HEK293 (cell line): Measurements from ENCODE around the gene POLD1.

Experiments
- CTCF ChIA-PET: fragments of 350-600 bp; formaldehyde crosslinking; extraction: SDS; loops from one replicate; lab custom pipeline; 2021; ENCODE audit warnings: antibody characterized with exemption; lab: Yijun Ruan, JAX
- POLR2A ChIA-PET: fragments of 300-600 bp; formaldehyde crosslinking; extraction: SDS; loops from one replicate; lab custom pipeline; 2020; ENCODE audit warnings: antibody characterized with exemption, inconsistent platforms; lab: Yijun Ruan, JAX
- H3K27ac ChIP-seq: fragments of 200-500 bp; sonication (Bioruptor generic); 2 replicates; pipeline ENCODE4 v1.5.1; 2014; ENCODE audit warnings: low read depth, low read length, control low read depth, inconsistent platforms; ENCODE audit errors: extremely low read depth
- H3K36me3 ChIP-seq, 2 experiments: fragments of 200-500 bp in 1 of 2; sonication (Bioruptor generic) in 1 of 2; 1 replicate in 1 of 2; 2 replicates in 1 of 2; pipeline ENCODE4 v1.5.1; 2014 to 2017; ENCODE audit warnings: inconsistent platforms in 2 of 2, low read length in 2 of 2; ENCODE audit not compliant: control insufficient read depth in 2 of 2, insufficient read depth in 1 of 2
- H3K4me1 ChIP-seq: fragments of 200-500 bp; sonication (Bioruptor generic); 2 replicates; pipeline ENCODE4 v1.5.1; 2014; ENCODE audit warnings: mild to moderate bottlenecking, low read length, inconsistent platforms; ENCODE audit not compliant: control insufficient read depth, insufficient read depth
- H3K4me3 ChIP-seq: 2 replicates; pipeline ENCODE4 v1.5.1; 2011; ENCODE audit warnings: low read depth, mild to moderate bottlenecking, control low read depth, low read length, moderate library complexity
- H3K9me3 ChIP-seq: fragments of 200-500 bp; sonication (Bioruptor generic); 2 replicates; pipeline ENCODE4 v1.5.1; 2014; ENCODE audit warnings: low read depth, low read length, inconsistent platforms; ENCODE audit not compliant: control insufficient read depth, insufficient read depth
- KLF10 ChIP-seq: fragments of 450-650 bp; IDR thresholded peaks from 2 replicates; pipeline ENCODE4 v1.5.1; 2018; ENCODE audit warnings: missing biosample characterization, mild to moderate bottlenecking, missing genetic modification characterization
- MYNN ChIP-seq: fragments of 450-650 bp; formaldehyde crosslinking; IDR thresholded peaks from 2 replicates; pipeline ENCODE4 v1.5.1; 2016; ENCODE audit warnings: missing biosample characterization, missing genetic modification characterization, borderline replicate concordance
- PRDM10 ChIP-seq: fragments of 450-650 bp; formaldehyde crosslinking; IDR thresholded peaks from 2 replicates; pipeline ENCODE4 v1.5.1; 2016; ENCODE audit warnings: missing biosample characterization, missing genetic modification characterization
- PRDM2 ChIP-seq: fragments of 450-650 bp; formaldehyde crosslinking; IDR thresholded peaks from 2 replicates; pipeline ENCODE4 v1.5.1; 2016; ENCODE audit warnings: missing biosample characterization, missing genetic modification characterization, borderline replicate concordance
- ZBTB48 ChIP-seq: fragments of 450-650 bp; formaldehyde crosslinking; IDR thresholded peaks from 2 replicates; pipeline ENCODE4 v1.5.1; 2016; ENCODE audit warnings: missing biosample characterization, missing genetic modification characterization
- ZBTB8A ChIP-seq: fragments of 450-650 bp; formaldehyde crosslinking; IDR thresholded peaks from 2 replicates; pipeline ENCODE4 v1.5.1; 2016; ENCODE audit warnings: missing biosample characterization, missing genetic modification characterization
- ZFP69B ChIP-seq: fragments of 450-650 bp; formaldehyde crosslinking; IDR thresholded peaks from 2 replicates; pipeline ENCODE4 v1.5.1; 2016; ENCODE audit warnings: missing biosample characterization, missing genetic modification characterization
- ZNF121 ChIP-seq: fragments of 450-650 bp; formaldehyde crosslinking; IDR thresholded peaks from 2 replicates; pipeline ENCODE4 v1.5.1; 2016; ENCODE audit warnings: missing biosample characterization, missing genetic modification characterization
- ZNF132 ChIP-seq: fragments of 450-650 bp; formaldehyde crosslinking; IDR thresholded peaks from 2 replicates; pipeline ENCODE4 v1.5.1; 2017; ENCODE audit warnings: missing biosample characterization, missing genetic modification characterization, borderline replicate concordance
- ZNF311 ChIP-seq: fragments of 450-650 bp; formaldehyde crosslinking; IDR thresholded peaks from 2 replicates; pipeline ENCODE4 v1.5.1; 2017; ENCODE audit warnings: missing biosample characterization, missing genetic modification characterization, borderline replicate concordance
- ZNF324 ChIP-seq: fragments of 450-650 bp; formaldehyde crosslinking; IDR thresholded peaks from 2 replicates; pipeline ENCODE4 v1.5.1; 2016; ENCODE audit warnings: missing biosample characterization, missing genetic modification characterization
- ZNF335 ChIP-seq: fragments of 450-650 bp; formaldehyde crosslinking; conservative IDR thresholded peaks from 2 replicates; pipeline ENCODE4 v1.5.1; 2016; ENCODE audit warnings: missing biosample characterization, missing genetic modification characterization
- ZNF350 ChIP-seq: fragments of 450-650 bp; formaldehyde crosslinking; IDR thresholded peaks from 2 replicates; pipeline ENCODE4 v1.5.0; 2017; ENCODE audit warnings: missing biosample characterization, mild to moderate bottlenecking, missing genetic modification characterization
- ZNF449 ChIP-seq: fragments of 450-650 bp; formaldehyde crosslinking; IDR thresholded peaks from 2 replicates; pipeline ENCODE4 v1.5.1; 2017; ENCODE audit warnings: missing biosample characterization, mild to moderate bottlenecking, missing genetic modification characterization, moderate library complexity
- ZNF473 ChIP-seq: fragments of 450-650 bp; formaldehyde crosslinking; IDR thresholded peaks from 2 replicates; pipeline ENCODE4 v1.5.1; 2017; ENCODE audit warnings: missing biosample characterization, missing genetic modification characterization
- ZNF48 ChIP-seq: fragments of 450-650 bp; formaldehyde crosslinking; IDR thresholded peaks from 2 replicates; pipeline ENCODE4 v1.5.1; 2016; ENCODE audit warnings: missing biosample characterization, missing genetic modification characterization
- ZNF548 ChIP-seq: fragments of 450-650 bp; formaldehyde crosslinking; IDR thresholded peaks from 2 replicates; pipeline ENCODE4 v1.5.1; 2016; ENCODE audit warnings: missing biosample characterization, missing genetic modification characterization
- ZNF571 ChIP-seq: fragments of 450-650 bp; formaldehyde crosslinking; IDR thresholded peaks from 2 replicates; pipeline ENCODE4 v1.5.0; 2017; ENCODE audit warnings: missing biosample characterization, missing genetic modification characterization
- ZNF600 ChIP-seq: fragments of 450-650 bp; formaldehyde crosslinking; IDR thresholded peaks from 2 replicates; pipeline ENCODE4 v1.5.1; 2016; ENCODE audit warnings: missing biosample characterization, missing genetic modification characterization
- ZNF624 ChIP-seq: fragments of 450-650 bp; formaldehyde crosslinking; IDR thresholded peaks from 2 replicates; pipeline ENCODE4 v1.5.1; 2017; ENCODE audit warnings: missing biosample characterization, missing genetic modification characterization
- ZNF792 ChIP-seq: fragments of 450-650 bp; formaldehyde crosslinking; IDR thresholded peaks from 2 replicates; pipeline ENCODE4 v1.5.1; 2016; ENCODE audit warnings: missing biosample characterization, missing genetic modification characterization
- ZSCAN5A ChIP-seq: fragments of 450-650 bp; formaldehyde crosslinking; IDR thresholded peaks from 2 replicates; pipeline ENCODE4 v1.5.1; 2016; ENCODE audit warnings: missing biosample characterization, missing genetic modification characterization
- TF ChIP-seq, protein P1 (sequence below): IDR thresholded peaks from 2 replicates; pipeline ENCODE4 v1.6.1; 2011; ENCODE audit warnings: mild to moderate bottlenecking, low read depth, low read length, borderline replicate concordance

The POLD1 gene

DNA sequence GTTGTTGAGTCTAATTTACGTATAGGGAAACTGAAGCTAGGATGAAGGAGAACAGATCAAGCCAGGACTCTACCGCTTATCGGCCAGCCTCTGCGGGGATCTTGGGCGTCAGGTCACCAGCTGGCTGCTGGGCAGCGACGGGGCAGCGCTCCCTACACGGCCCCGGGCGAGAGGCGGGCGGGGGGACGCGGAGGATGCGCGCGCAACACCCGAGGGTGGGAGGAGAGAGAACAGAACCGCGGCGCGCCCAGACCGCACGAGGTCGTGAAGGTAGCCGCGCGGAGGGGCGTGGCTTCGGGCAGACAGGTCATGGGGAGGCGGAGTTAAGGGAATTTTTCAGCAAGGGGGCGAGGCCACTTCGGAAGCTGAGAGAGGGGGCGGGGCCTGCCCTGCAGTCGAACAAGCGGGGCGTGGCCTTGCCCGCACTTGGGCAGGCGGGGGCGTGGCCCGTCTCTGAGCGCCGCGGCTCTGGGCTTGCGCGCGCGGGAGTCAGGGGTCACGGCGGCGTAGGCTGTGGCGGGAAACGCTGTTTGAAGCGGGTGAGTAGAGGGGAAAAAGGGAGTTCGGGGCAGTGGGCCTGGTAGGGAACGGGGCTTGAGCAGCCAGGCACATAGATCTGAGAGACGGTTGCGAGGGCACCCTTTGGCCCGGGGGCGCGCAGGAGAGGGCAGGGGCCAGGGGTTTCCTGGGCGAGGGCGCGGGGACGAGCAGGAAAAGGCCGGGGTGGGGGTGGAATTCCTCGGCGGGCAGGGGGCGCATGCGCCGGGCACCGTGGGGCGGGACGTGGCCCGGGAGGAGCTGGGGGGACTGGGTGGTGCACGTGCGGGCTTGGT lies at the start of gene POLD1:
POLD1 (plus strand) TSS at position 496 of the 833 bp plus-strand sequence. CDS start 14,505 bp downstream, outside the sequence.
- POLR2A ChIA-PET: interaction anchor here (0.5 to 2.2 kb wide), 27 partner anchors 8 to 1649 kb away, joined by 3 to 22 read pairs (median 3); partner anchors contain the start of genes KCNC3, MYH14 and NR1H2
- Histone ChIP-seq H3K27ac (peak within 1 kb of the TSS; percentile 61), H3K4me1 (0 out of 2 replicates have a peak, but pooled peaks cover 2% of the 10 kb centered on the region), H3K9me3 (no peaks in the 10 kb centered on the region), H3K36me3 (peaks cover 31 to 66% of the 10 kb centered on the region in 2 experiments), H3K4me3 (peak within 1 kb of the TSS; percentile 85)
- CTCF ChIA-PET: interaction anchor here (0.7 to 1.4 kb wide), 7 partner anchors 9 to 1394 kb away, joined by 3 to 7 read pairs (median 5); no protein-coding TSS in a partner anchor
- TF ChIP-seq ZBTB8A (tag by site-specific recombination) (peak; percentile 79), ZNF48 (tag by site-specific recombination) (no peak), ZSCAN5A (no peak), PRDM10 (tag by site-specific recombination) (peak; percentile 86), ZNF335 (tag by site-specific recombination) (peak; percentile 87), ZNF132 (tag by site-specific recombination) (no peak), ZNF350 (tag by site-specific recombination) (no peak), ZNF473 (no peak), MYNN (no peak), ZNF600 (tag by site-specific recombination) (0 out of 2 replicates have a peak, but pooled peaks have one; percentile 49), ZBTB48 (tag by site-specific recombination) (peak; percentile 92), ZNF548 (tag by site-specific recombination) (no peak), ZNF624 (tag by site-specific recombination) (no peak), KLF10 (tag by site-specific recombination) (peak; percentile 49; the same call in 1 of the 2 replicates), ZNF121 (tag by site-specific recombination) (no peak), ZNF792 (tag by site-specific recombination) (0 out of 2 replicates have a peak, but pooled peaks have one; percentile 30), ZFP69B (tag by site-specific recombination) (peak; percentile 51; the same call in 1 of the 2 replicates), ZNF324 (tag by site-specific recombination) (peak; percentile 61; the same call in 1 of the 2 replicates), ZNF449 (peak; percentile 68; the same call in 1 of the 2 replicates), ZNF311 (tag by site-specific recombination) (no peak), ZNF571 (tag by site-specific recombination) (no peak), PRDM2 (tag by site-specific recombination) (no peak)
- TF ChIP-seq, protein P1, sequence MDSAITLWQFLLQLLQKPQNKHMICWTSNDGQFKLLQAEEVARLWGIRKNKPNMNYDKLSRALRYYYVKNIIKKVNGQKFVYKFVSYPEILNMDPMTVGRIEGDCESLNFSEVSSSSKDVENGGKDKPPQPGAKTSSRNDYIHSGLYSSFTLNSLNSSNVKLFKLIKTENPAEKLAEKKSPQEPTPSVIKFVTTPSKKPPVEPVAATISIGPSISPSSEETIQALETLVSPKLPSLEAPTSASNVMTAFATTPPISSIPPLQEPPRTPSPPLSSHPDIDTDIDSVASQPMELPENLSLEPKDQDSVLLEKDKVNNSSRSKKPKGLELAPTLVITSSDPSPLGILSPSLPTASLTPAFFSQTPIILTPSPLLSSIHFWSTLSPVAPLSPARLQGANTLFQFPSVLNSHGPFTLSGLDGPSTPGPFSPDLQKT: no peak
